ENCODE data around the gene COL4A5. TPM values are rescaled to one million over a fixed set of nuclear protein-coding genes. Genes with fewer than 3 reads are reported as not detected.

Gene COL4A5
- 49.1 and 51.3 TPM in 2 replicates for total RNA-seq (2021)
- long read RNA-seq, partial matches to known transcripts = 18 of 28 reads
- long read RNA-seq, other reads (novel, unspliced or antisense) = 8 of 28 reads

GRCh38 chrX:108439426-108439942 lies at the start of gene COL4A5:
COL4A5 (plus strand) TSS chrX:108439838; CDS start chrX:108440126, 288 bp downstream.
- Histone ChIP-seq H4K5ac (ENCODE audit: insufficient read length, low read depth, low read length) (no peak within 1 kb of the TSS), H2AK5ac (ENCODE audit: insufficient read length, low read length) (no peak within 1 kb of the TSS), H3K27me3 (ENCODE audit: insufficient read depth, low read length) (peaks cover 5% of the 10 kb centered on the region; the same call in 1 of the 2 replicates), H4K91ac (ENCODE audit: insufficient read length, low read depth, low read length) (no peak within 1 kb of the TSS), H3K14ac (ENCODE audit: insufficient read depth, low read length) (peak within 1 kb of the TSS; percentile 33; the same call in 1 of the 2 replicates), H3K79me1 (ENCODE audit: insufficient read depth, low read depth, low read length, poor library complexity, severe bottlenecking) (no peaks in the 10 kb centered on the region), H3K4ac (ENCODE audit: low read depth, low read length) (no peak within 1 kb of the TSS), H3K79me2 (ENCODE audit: insufficient read depth, low read length) (peaks cover under 1% of the 10 kb centered on the region; the same call in 1 of the 2 replicates), H3K23ac (ENCODE audit: insufficient read length, low read depth, low read length) (no peak within 1 kb of the TSS), H2AFZ (ENCODE audit: low read length) (peak within 1 kb of the TSS; percentile 100), H3K27ac (ENCODE audit: insufficient read length, low read depth, low read length) (no peak within 1 kb of the TSS), H3K9me3 (ENCODE audit: control insufficient read depth, low read depth, low read length) (no peaks in the 10 kb centered on the region), H2BK120ac (ENCODE audit: low read depth, low read length, poor library complexity, severe bottlenecking) (no peak within 1 kb of the TSS), H3K23me2 (ENCODE audit: insufficient read length, low read depth, low read length, poor library complexity, severe bottlenecking) (peaks cover 14% of the 10 kb centered on the region), H3K4me1 (ENCODE audit: insufficient read depth, low read length) (peaks cover 3% of the 10 kb centered on the region; the same call in 1 of the 2 replicates), H3K9ac (ENCODE audit: extremely low read depth, insufficient read length, low read length) (peak within 1 kb of the TSS; percentile 77), H3K4me2 (ENCODE audit: insufficient read depth, insufficient read length, low read length) (peak within 1 kb of the TSS; percentile 88), H2BK15ac (ENCODE audit: low read depth, low read length) (no peak within 1 kb of the TSS), H2BK5ac (ENCODE audit: insufficient read length, low read length) (peak within 1 kb of the TSS; percentile 88), H4K8ac (replicated peaks; ENCODE audit: insufficient read length, low read depth, low read length) (no peak within 1 kb of the TSS), H4K20me1 (ENCODE audit: control insufficient read depth, insufficient read depth, insufficient read length) (no peaks in the 10 kb centered on the region), H3K18ac (ENCODE audit: insufficient read length, low read depth, low read length) (no peak within 1 kb of the TSS), H3K56ac (ENCODE audit: insufficient read length, low read depth, low read length) (no peak within 1 kb of the TSS), H2BK12ac (ENCODE audit: insufficient read length, low read depth, low read length) (no peak within 1 kb of the TSS), H2BK20ac (ENCODE audit: low read depth, low read length, poor library complexity, severe bottlenecking) (no peak within 1 kb of the TSS), H3T11ph (ENCODE audit: low read length) (no peak within 1 kb of the TSS)
- Mint-ChIP-seq H3K27me3 (ENCODE audit: low read depth) (peaks cover 23% of the 10 kb centered on the region), H3K27ac (peak within 1 kb of the TSS; percentile 84 to 98 (median 97)), H3K9me3 (peaks cover 6% of the 10 kb centered on the region in 2 experiments; a peak in 4 of 5 replicates), H3K4me1 (peaks cover 40 to 53% of the 10 kb centered on the region in 2 experiments), H3K36me3 (ENCODE audit: insufficient read depth in 1 of 3, low read depth in 3 of 3) (peaks cover 6 to 17% (median 6%) of the 10 kb centered on the region in 3 experiments), H3K4me3 (peak within 1 kb of the TSS; percentile 85 to 96)
- no peak for TF ChIP-seq CTCF (conservative IDR thresholded peaks at IDR 0.05)
- DNase-seq = peak; percentile 79
- no CpG with 5 or more reads among the region's 13 CpGs for WGBS (ENCODE audit: extremely low coverage, insufficient read length, low lambda C conversion rate)

All from H9 (cell line).